Brain microvascular endothelial cell (primary cell): ENCODE measurements around the gene RPS15.
"Not testable (repeated sequence)": the region's sequence is repeated elsewhere in the genome, so short reads cannot be mapped to it uniquely, and the experiment has no call there.

Source experiments
- DNase-seq: peaks from one replicate; pipeline ENCODE4 v3.0.0-alpha.2; 2020
- H3K27ac ChIP-seq: fragments of 250-450 bp; sonication (Bioruptor Pico); 2 replicates; pipeline ENCODE4 v1.5.1; 2020; ENCODE audit warnings: mild to moderate bottlenecking, moderate library complexity
- H3K27me3 ChIP-seq: fragments of 250-450 bp; sonication (Bioruptor Pico); replicated peaks from 2 replicates; pipeline ENCODE4 v1.5.1; 2020; ENCODE audit warnings: mild to moderate bottlenecking
- H3K36me3 ChIP-seq: fragments of 250-450 bp; sonication (Bioruptor Pico); replicated peaks from 2 replicates; pipeline ENCODE4 v1.5.1; 2020; ENCODE audit warnings: mild to moderate bottlenecking
- H3K4me3 ChIP-seq: 2 replicates; pipeline ENCODE4 v1.5.1; 2011; ENCODE audit warnings: low read depth, mild to moderate bottlenecking, control low read depth, low read length, moderate library complexity
- in situ Hi-C: cut with HindIII; loops from 2 replicates; pipeline ENCODE4 v1.10.0; 2017; ENCODE audit warnings: low sequenced_read_pairs, low pct_ligation_motif_present
- TF ChIP-seq, protein P1 (sequence below): IDR thresholded peaks from 2 replicates; pipeline ENCODE4 v1.5.1; 2011; ENCODE audit warnings: low read depth, mild to moderate bottlenecking, moderate library complexity, low read length, control low read depth, inconsistent platforms; ENCODE audit errors: missing control alignments

The RPS15 gene

DNA sequence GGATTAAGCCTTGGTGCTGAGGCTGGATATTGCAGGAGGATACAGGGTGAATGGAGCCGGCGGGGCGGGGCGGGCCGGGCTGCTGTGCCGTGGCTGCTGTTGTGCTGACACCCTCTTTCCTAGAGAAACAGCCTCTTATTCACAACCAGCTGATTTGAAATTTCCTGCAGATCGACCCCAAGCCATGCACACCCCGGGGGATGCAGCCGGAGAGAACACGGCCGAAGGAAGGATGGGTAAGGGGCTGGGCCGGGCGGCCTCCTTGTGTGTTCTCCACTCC is 19.8 kb upstream of the RPS15 start:
- no peak for DNase-seq
- Histone ChIP-seq H3K4me3 (no peak overlapping the region), H3K27ac (no peak overlapping the region), H3K36me3 (peaks cover 48% of the 10 kb centered on the region), H3K27me3 (no peaks in the 10 kb centered on the region)
- TF ChIP-seq, protein P1, sequence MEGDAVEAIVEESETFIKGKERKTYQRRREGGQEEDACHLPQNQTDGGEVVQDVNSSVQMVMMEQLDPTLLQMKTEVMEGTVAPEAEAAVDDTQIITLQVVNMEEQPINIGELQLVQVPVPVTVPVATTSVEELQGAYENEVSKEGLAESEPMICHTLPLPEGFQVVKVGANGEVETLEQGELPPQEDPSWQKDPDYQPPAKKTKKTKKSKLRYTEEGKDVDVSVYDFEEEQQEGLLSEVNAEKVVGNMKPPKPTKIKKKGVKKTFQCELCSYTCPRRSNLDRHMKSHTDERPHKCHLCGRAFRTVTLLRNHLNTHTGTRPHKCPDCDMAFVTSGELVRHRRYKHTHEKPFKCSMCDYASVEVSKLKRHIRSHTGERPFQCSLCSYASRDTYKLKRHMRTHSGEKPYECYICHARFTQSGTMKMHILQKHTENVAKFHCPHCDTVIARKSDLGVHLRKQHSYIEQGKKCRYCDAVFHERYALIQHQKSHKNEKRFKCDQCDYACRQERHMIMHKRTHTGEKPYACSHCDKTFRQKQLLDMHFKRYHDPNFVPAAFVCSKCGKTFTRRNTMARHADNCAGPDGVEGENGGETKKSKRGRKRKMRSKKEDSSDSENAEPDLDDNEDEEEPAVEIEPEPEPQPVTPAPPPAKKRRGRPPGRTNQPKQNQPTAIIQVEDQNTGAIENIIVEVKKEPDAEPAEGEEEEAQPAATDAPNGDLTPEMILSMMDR, result no peak
- in situ Hi-C loops, result no loop called here

DNA sequence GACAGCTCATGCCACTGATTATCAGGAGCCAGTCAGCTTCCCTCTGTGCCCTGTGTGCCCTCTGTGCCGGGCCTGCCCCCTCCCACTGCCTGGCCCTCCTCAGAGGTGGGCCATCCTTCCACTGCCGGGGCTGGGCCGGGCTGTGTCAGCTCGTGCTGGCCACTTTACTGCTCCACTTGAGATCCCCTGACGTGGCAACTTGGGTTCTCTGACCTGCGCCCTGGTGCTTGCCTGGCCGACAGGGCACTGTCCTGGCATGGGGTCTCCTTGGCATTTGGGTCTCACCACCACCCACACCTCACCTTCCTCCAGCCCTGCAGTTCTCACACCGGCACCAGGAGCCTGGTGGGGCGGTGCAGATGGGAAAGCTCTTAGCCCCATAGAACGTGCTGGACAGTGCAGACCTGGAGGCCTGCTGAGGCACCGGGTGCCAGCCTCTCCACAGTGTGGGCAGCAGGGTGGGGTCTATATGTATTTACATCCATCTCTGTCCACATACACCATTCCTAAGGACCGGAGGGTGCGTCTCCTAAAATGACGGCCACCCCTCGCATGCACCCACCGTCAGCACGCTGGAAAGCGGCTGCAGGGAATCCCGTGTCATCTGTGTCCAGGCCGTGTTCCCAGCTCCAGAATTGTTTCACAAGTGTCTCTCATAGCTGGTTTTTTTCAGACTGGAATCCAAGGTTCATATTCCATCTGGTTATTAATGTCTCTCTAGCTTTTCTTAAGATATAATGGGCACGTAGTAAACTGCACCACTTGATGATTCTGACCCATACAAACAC is 19.1 kb upstream of the RPS15 start:
- H3K36me3 ChIP-seq, result peaks cover 53% of the 10 kb centered on the region
- in situ Hi-C loops, result no loop called here

DNA sequence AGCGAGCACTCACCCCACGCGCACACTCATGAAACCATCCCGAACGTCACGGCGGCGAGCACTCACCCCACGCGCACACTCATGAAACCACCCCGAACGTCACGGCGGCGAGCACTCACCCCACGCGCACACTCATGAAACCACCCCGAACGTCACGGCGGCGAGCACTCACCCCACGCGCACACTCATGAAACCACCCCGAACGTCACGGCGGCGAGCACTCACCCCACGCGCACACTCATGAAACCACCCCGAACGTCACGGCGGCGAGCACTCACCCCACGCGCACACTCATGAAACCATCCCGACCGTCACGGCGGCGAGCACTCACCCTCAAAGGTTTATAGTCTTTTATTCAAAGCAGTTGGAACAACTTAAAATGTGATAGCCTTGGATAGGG is 18.1 kb upstream of the RPS15 start:
- H3K4me3 ChIP-seq, H3K27ac ChIP-seq, in situ Hi-C loops, DNase-seq, H3K27me3 ChIP-seq: not testable (repeated sequence)
- peaks cover 62% of the 10 kb centered on the region for H3K36me3 ChIP-seq

More for the DNA sequence above, 19.1 kb upstream of the RPS15 start:
- TF ChIP-seq, protein P1, result no peak
- H3K4me3 ChIP-seq, result no peak overlapping the region
- H3K27me3 ChIP-seq, result no peaks in the 10 kb centered on the region
- H3K27ac ChIP-seq, result no peak overlapping the region
- DNase-seq, result no peak

DNA sequence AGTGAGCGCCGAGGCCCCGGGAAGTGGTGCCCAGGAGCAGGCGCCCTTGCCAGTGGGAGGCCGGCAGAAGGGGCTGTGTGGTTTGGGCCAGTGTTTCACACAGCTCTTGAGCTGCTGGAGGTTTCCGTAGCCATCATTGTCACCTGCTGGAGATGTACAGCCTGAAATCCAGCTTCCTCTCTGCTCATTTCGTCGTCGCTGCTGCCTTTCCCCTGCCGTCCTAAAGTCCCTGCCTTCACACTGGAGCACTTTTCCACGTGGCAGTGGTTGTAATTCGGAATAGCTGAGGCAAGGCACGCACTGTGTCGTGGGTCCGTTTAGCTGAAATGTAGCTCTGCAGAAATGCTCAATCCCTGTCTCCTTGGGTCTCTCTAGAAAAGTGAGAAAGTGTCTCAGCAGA is 17.6 kb upstream of the RPS15 start:
- Histone ChIP-seq H3K27ac (no peak overlapping the region), H3K36me3 (peaks cover 67% of the 10 kb centered on the region), H3K27me3 (no peaks in the 10 kb centered on the region), H3K4me3 (no peak overlapping the region)
- DNase-seq, result no peak
- TF ChIP-seq, protein P1, result no peak
- in situ Hi-C loops, result no loop called here

DNA sequence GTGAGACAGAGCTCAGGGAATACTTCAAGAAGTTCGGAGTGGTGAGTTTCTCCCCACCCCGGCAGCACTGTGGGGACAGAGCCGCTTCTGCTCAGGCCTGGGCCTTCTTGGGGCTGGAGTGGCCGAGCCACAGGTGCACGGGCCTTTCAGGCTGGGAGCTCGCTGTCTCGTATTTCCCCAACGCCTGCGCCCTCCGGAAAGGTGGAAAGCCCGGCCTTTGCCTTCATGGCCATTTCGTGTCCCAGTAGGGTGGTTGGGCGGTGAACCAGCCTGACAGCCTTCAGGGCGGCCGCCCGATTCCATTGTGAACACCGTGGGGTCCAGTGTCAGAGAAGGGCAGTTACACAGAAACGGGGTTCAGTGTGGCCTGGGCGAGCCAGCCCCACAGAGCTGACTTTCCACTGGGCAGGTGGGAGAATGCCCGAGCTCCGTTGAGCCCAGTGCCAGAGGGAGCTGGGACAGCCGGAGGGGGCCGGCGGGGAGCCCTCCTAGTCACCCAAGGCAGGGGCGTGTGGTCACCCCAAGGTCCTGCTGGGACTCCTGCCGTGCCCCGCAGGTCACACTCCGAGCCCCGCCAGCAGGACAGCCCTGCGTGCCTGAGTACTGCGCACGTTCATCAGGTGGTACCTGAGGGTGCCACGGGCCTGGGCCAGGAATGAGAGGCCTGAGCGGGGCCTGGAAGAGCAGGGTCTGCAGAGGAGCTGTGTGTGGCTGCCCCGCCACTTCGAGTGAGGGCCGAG is 16.8 kb upstream of the RPS15 start:
- no peak for DNase-seq
- Histone ChIP-seq H3K27me3 (no peaks in the 10 kb centered on the region), H3K36me3 (peaks cover 72% of the 10 kb centered on the region), H3K27ac (no peak overlapping the region), H3K4me3 (no peak overlapping the region)
- in situ Hi-C loops, result no loop called here
- TF ChIP-seq, protein P1, result no peak

DNA sequence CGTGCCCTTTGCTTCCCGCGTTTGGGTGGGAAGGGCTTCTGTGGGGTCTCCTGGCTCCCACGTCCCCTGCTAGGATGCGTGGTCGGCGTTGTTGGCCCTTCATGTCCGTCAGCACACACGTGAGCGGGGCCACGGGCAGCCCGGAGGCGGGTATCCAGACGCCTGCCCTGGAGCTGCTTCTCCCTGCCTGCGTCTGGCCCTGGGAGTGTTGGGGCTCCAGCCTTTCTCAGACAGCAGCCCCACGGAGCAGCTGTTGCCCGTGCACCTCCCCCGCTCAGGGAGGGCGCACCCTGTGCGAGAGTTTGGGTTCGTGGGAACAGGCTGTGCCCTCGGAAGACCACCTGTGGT is 16.3 kb upstream of the RPS15 start:
- no peak for DNase-seq
- Histone ChIP-seq H3K36me3 (peaks cover 77% of the 10 kb centered on the region), H3K4me3 (no peak overlapping the region), H3K27ac (no peak overlapping the region), H3K27me3 (no peaks in the 10 kb centered on the region)
- in situ Hi-C loops, result no loop called here
- TF ChIP-seq, protein P1, result no peak
